HepG2 (cell line): ENCODE measurements around the gene NLRP12. TPM values are rescaled to one million over a fixed set of nuclear protein-coding genes. Genes with fewer than 3 reads are reported as not detected.

Experiments
- ATAC-seq: fragments of 200-7000 bp; cut with Tn5 transposase; 3 replicates; pipeline ENCODE4 v1.9.1; 2020; ENCODE audit warnings: mild to moderate bottlenecking, moderate library complexity
- BruUV-seq: library from RNA; stranded (reverse); fragments of 400-500 nt; replicated peaks from 2 replicates; lab custom pipeline; 2021; lab: Mats Ljungman, UMichigan
- CTCF ChIA-PET: fragments of 300-600 bp; formaldehyde crosslinking; extraction: SDS; loops from one replicate; lab custom pipeline; 2021; ENCODE audit warnings: low total read pairs, inconsistent platforms, low intra/inter-chr PET ratio; lab: Yijun Ruan, JAX
- POLR2A ChIA-PET: fragments of 350-600 bp; sonication (Branson Sonifier 250); formaldehyde crosslinking; loops from one replicate; lab custom pipeline; 2020; ENCODE audit warnings: antibody characterized with exemption, inconsistent platforms; lab: Yijun Ruan, JAX
- DNase-seq: peaks from one replicate; pipeline ENCODE4 v3.0.0-alpha.2; 2015; ENCODE audit warnings: low spot score
- FAIRE-seq: peaks from 3 replicates; lab custom pipeline; 2011; peaks lifted over from hg19 to GRCh38; lab: Jason Lieb, UNC
- H2AFZ ChIP-seq: one replicate; pipeline ENCODE4 v1.6.1; 2011; ENCODE audit warnings: low read length, inconsistent platforms
- H3K27ac ChIP-seq: fragments of 300-600 bp; 3 replicates; pipeline ENCODE4 v1.8.0; 2011; ENCODE audit warnings: mixed run types, mild to moderate bottlenecking, mixed read lengths, low read length, inconsistent platforms; ENCODE audit not compliant: insufficient read depth; ENCODE audit errors: extremely low read length
- H3K27me3 ChIP-seq, 2 experiments: fragments of 200-600 bp in 1 of 2; 2 replicates in 1 of 2; 3 replicates in 1 of 2; pipeline versions ENCODE4 v1.6.0 to v1.8.0; 2011; ENCODE audit warnings: low read length in 2 of 2, mild to moderate bottlenecking in 2 of 2, moderate library complexity in 2 of 2, inconsistent platforms in 1 of 2; ENCODE audit not compliant: insufficient read depth in 2 of 2, control insufficient read depth in 1 of 2
- H3K36me3 ChIP-seq, 2 experiments: fragments of 200-600 bp in 1 of 2; replicated peaks in 1 of 2; 2 replicates in 1 of 2; 3 replicates in 1 of 2; pipeline versions ENCODE4 v1.5.1 to v1.8.0; 2011; ENCODE audit warnings: low read length in 2 of 2, inconsistent platforms in 1 of 2; ENCODE audit not compliant: insufficient read depth in 2 of 2, control insufficient read depth in 1 of 2
- H3K4me1 ChIP-seq: 2 replicates; pipeline ENCODE4 v1.5.1; 2012; ENCODE audit warnings: low read length, inconsistent platforms; ENCODE audit not compliant: insufficient read depth
- H3K4me2 ChIP-seq: 2 replicates; pipeline ENCODE4 v1.6.0; 2011; ENCODE audit warnings: low read depth, low read length, inconsistent platforms
- H3K4me3 ChIP-seq, 3 experiments: fragments of 200-600 bp in 1 of 3; sonication (generic), shearing (Covaris generic) in 1 of 3; replicated peaks in 1 of 3; 2 replicates each; pipeline ENCODE4 v1.5.1; 2011 to 2016; ENCODE audit warnings: low read length in 3 of 3, inconsistent platforms in 2 of 3, low read depth in 2 of 3, mild to moderate bottlenecking in 2 of 3, control low read depth in 1 of 3, mixed read lengths in 1 of 3; ENCODE audit not compliant: insufficient read depth in 1 of 3
- H3K79me2 ChIP-seq: one replicate; pipeline ENCODE4 v1.6.1; 2011; ENCODE audit warnings: low read length, inconsistent platforms; ENCODE audit not compliant: insufficient read depth
- H3K9ac ChIP-seq: 2 replicates; pipeline ENCODE4 v1.6.0; 2011; ENCODE audit warnings: mild to moderate bottlenecking, low read depth, low read length, inconsistent platforms; ENCODE audit not compliant: insufficient read depth
- H3K9me3 ChIP-seq: 2 replicates; pipeline ENCODE4 v1.5.1; 2012; ENCODE audit warnings: mild to moderate bottlenecking, low read length
- H4K20me1 ChIP-seq: 2 replicates; pipeline ENCODE4 v1.6.0; 2011; ENCODE audit warnings: inconsistent platforms, mild to moderate bottlenecking, low read length, moderate library complexity; ENCODE audit not compliant: insufficient read depth
- ARID5B ChIP-seq: IDR thresholded peaks from 2 replicates; pipeline ENCODE4 v1.4.0; 2020; ENCODE audit warnings: mild to moderate bottlenecking, missing genetic modification reagents
- ESRRA ChIP-seq: sonication (generic); formaldehyde crosslinking; IDR thresholded peaks from 2 replicates; pipeline ENCODE4 v1.5.1; 2020; ENCODE audit warnings: mild to moderate bottlenecking, low read depth, missing genetic modification reagents
- FOXA3 ChIP-seq: IDR thresholded peaks from 2 replicates; pipeline ENCODE4 v1.6.1; 2016; ENCODE audit warnings: missing genetic modification reagents, missing compliant biosample characterization
- FOXK1 ChIP-seq: sonication (generic); formaldehyde crosslinking; IDR thresholded peaks from 2 replicates; pipeline ENCODE4 v1.4.0; 2020; ENCODE audit warnings: low read depth, missing genetic modification reagents, borderline replicate concordance
- FOXO1 ChIP-seq: sonication (generic); formaldehyde crosslinking; IDR thresholded peaks from 2 replicates; pipeline ENCODE4 v1.4.0; 2020; ENCODE audit warnings: missing genetic modification reagents
- GATAD2A ChIP-seq: IDR thresholded peaks from 2 replicates; pipeline ENCODE4 v1.6.1; 2016
- HMGXB4 ChIP-seq, 2 experiments: sonication (generic) in 1 of 2; formaldehyde crosslinking in 1 of 2; IDR thresholded peaks; 2 replicates each; pipeline versions ENCODE4 v1.4.0 to v1.6.1; 2018 to 2020; ENCODE audit warnings: missing genetic modification reagents in 2 of 2, borderline replicate concordance in 1 of 2, low read depth in 1 of 2, mild to moderate bottlenecking in 1 of 2, missing biosample characterization in 1 of 2
- ISL2 ChIP-seq: sonication (generic); formaldehyde crosslinking; IDR thresholded peaks from 2 replicates; pipeline ENCODE4 v1.5.0; 2020; ENCODE audit warnings: missing genetic modification reagents
- PLSCR1 ChIP-seq: sonication (generic); formaldehyde crosslinking; IDR thresholded peaks from 2 replicates; pipeline ENCODE4 v1.5.0; 2020; ENCODE audit warnings: missing genetic modification reagents, mild to moderate bottlenecking, borderline replicate concordance
- RAD21 ChIP-seq: fragments of 450-650 bp; formaldehyde crosslinking; IDR thresholded peaks from 2 replicates; pipeline ENCODE4 v1.5.0; 2020; ENCODE audit warnings: mild to moderate bottlenecking
- RCOR2 ChIP-seq: IDR thresholded peaks from 2 replicates; pipeline ENCODE4 v1.6.1; 2016; ENCODE audit warnings: missing biosample characterization, missing genetic modification reagents
- TBX2 ChIP-seq: sonication (generic); formaldehyde crosslinking; IDR thresholded peaks from 2 replicates; pipeline ENCODE4 v1.5.0; 2020; ENCODE audit warnings: missing genetic modification reagents, mild to moderate bottlenecking, borderline replicate concordance
- TEAD3 ChIP-seq: optimal IDR thresholded peaks from 2 replicates; pipeline ENCODE3; 2016; ENCODE audit warnings: borderline replicate concordance
- THAP11 ChIP-seq: IDR thresholded peaks from 2 replicates; pipeline ENCODE4 v1.6.1; 2016; ENCODE audit warnings: missing biosample characterization, missing genetic modification reagents
- ZFAT ChIP-seq: sonication (generic); formaldehyde crosslinking; conservative IDR thresholded peaks from 2 replicates; pipeline ENCODE4 v1.8.1; 2023; ENCODE audit warnings: missing genetic modification reagents, inconsistent platforms
- ZNF432 ChIP-seq: sonication (generic); formaldehyde crosslinking; IDR thresholded peaks from 2 replicates; pipeline ENCODE4 v1.5.0; 2020; ENCODE audit warnings: missing genetic modification reagents, mild to moderate bottlenecking, borderline replicate concordance
- ZNF652 ChIP-seq: IDR thresholded peaks from 2 replicates; pipeline ENCODE4 v1.6.1; 2016; ENCODE audit warnings: low read depth, borderline replicate concordance
- ZNF788 ChIP-seq: sonication (generic); formaldehyde crosslinking; IDR thresholded peaks from 2 replicates; pipeline ENCODE4 v1.5.0; 2020; ENCODE audit warnings: mild to moderate bottlenecking, missing genetic modification reagents, borderline replicate concordance
- ZNF816 ChIP-seq: sonication (generic); formaldehyde crosslinking; IDR thresholded peaks from 2 replicates; pipeline ENCODE4 v1.8.0; 2022; ENCODE audit warnings: missing genetic modification reagents, mild to moderate bottlenecking, borderline replicate concordance
- WGBS: methylation state at CpG from one replicate; pipeline ENCODE4 v1.1.6; 2017; ENCODE audit warnings: low lambda C conversion rate; 5-methylcytosine and 5-hydroxymethylcytosine counted together
- in situ Hi-C: cut with HindIII; loops from 2 replicates; pipeline ENCODE4 v1.10.0; 2017; ENCODE audit warnings: low pct_unique_long_range_greater_than_20kb; ENCODE audit not compliant: extremely low pct_ligation_motif_present
- intact Hi-C: fragments of 100-400 bp; cut with micrococcal nuclease; formaldehyde crosslinking; loops from one replicate; pipeline ENCODE4 v1.10.0; 2022; ENCODE audit not compliant: unreplicated experiment
- polyA plus RNA-seq, 8 experiments: library from polyadenylated mRNA; depleted of rRNA in 3 of 8; stranded (reverse) in 7 of 8; unstranded in 1 of 8; fragments of >200 nt; fragmentation: Illumina TruSeq in 4 of 8; extraction: Trizol in 4 of 8; gene quantifications; 2 replicates each; pipeline versions ENCODE4 v1.2.1 to v1.2.3, GENCODE V29; 2011 to 2016; ENCODE audit warnings: low read depth in 4 of 8, missing spikeins in 1 of 8, mixed read lengths in 1 of 8; ENCODE audit not compliant: insufficient read depth in 1 of 8
- total RNA-seq, 5 experiments: library from RNA; depleted of rRNA; stranded (reverse); fragments of >200 nt; fragmentation: Illumina TruSeq; extraction: Trizol; gene quantifications; 2 replicates each; pipeline ENCODE4 v1.2.3, GENCODE V29; 2016; ENCODE audit warnings: low read depth in 1 of 5

Gene NLRP12
- total and polyA plus RNA-seq, 2 of the 13 experiments (the other 11 are each of a cell fraction or from before 2014, with no cell fraction given): 0.15 to 0.20 TPM

GRCh38 chr19:53808710-53809125 is 15.4 kb downstream of the NLRP12 start:
- Histone ChIP-seq H3K4me1 (peaks cover 24% of the 10 kb centered on the region), H3K79me2 (no peaks in the 10 kb centered on the region), H2AFZ (no peak overlapping the region), H3K36me3 (no peaks in the 10 kb centered on the region), H3K4me2 (no peak overlapping the region), H4K20me1 (no peaks in the 10 kb centered on the region), H3K9ac (no peak overlapping the region), H3K27me3 (peaks cover 0 to 1% of the 10 kb centered on the region in 2 experiments; a peak in 1 of 5 replicates), H3K4me3 (no peak overlapping the region), H3K27ac (no peak overlapping the region), H3K9me3 (no peaks in the 10 kb centered on the region)
- FAIRE-seq: peak; percentile 87
- peak; percentile 68 for DNase-seq
- in situ Hi-C loops (loop anchor here (10.0 kb wide), 1 partner anchor 216 kb away; no protein-coding TSS in a partner anchor), intact Hi-C loops (loop anchor here (1.0 to 5.0 kb wide), 2 partner anchors 34 to 222 kb away; no protein-coding TSS in a partner anchor)
- WGBS: 0% methylated on average over 2 of the region's 5 CpGs
- POLR2A ChIA-PET: no interaction called here
- CTCF ChIA-PET: interaction anchor here (1.2 to 2.5 kb wide), 4 partner anchors 16 to 222 kb away, joined by 4 to 19 read pairs (median 8); no protein-coding TSS in a partner anchor
- BruUV-seq: no TSS peak
- peak; percentile 88 for ATAC-seq
- TF ChIP-seq ZNF432 (no peak), RCOR2 (CRISPR knock-in tag) (0 out of 2 replicates have a peak, but pooled peaks have one; percentile 15), ZNF652 (CRISPR knock-in tag) (no peak), TEAD3 (peak; percentile 75), ESRRA (no peak), ZNF816 (no peak), ZFAT (CRISPR knock-in tag) (no peak), FOXK1 (CRISPR knock-in tag) (peak; percentile 19; the same call in 1 of the 2 replicates), FOXA3 (CRISPR knock-in tag) (peak; percentile 77), TBX2 (0 out of 2 replicates have a peak, but pooled peaks have one; percentile 33), ARID5B (peak; percentile 29; the same call in 1 of the 2 replicates), FOXO1 (0 out of 2 replicates have a peak, but pooled peaks have one; percentile 20), ISL2 (0 out of 2 replicates have a peak, but pooled peaks have one; percentile 27), RAD21 (peak; percentile 50; the same call in 1 of the 2 replicates), ZNF788 (CRISPR knock-in tag) (0 out of 2 replicates have a peak, but pooled peaks have one; percentile 34), PLSCR1 (no peak), GATAD2A (CRISPR knock-in tag) (0 out of 2 replicates have a peak, but pooled peaks have one; percentile 15), HMGXB4 (CRISPR knock-in tag; IDR thresholded peaks at IDR 0.05; ENCODE audit: borderline replicate concordance in 1 of 2, low read depth in 1 of 2) (peak in 1 of 2 experiments; percentile 31; a peak in 1 of 4 replicates), THAP11 (CRISPR knock-in tag) (0 out of 2 replicates have a peak, but pooled peaks have one; percentile 30)
